ENCODE data around the gene RUNX1.

GRCh38 chr21:34956416-34957316 is 92.4 kb downstream of the RUNX1 start:
- TF ChIP-seq POLR2A (IDR thresholded peaks at IDR 0.05) (no peak), CTCF (IDR thresholded peaks at IDR 0.05) (no peak)
